Epithelial cell of esophagus (primary cell): ENCODE results near the gene ABI3.

ENCODE experiments used
- DNase-seq: peaks from one replicate; pipeline ENCODE4 v3.0.0; 2010; ENCODE audit warnings: low read depth
- H3K4me3 ChIP-seq: 2 replicates; pipeline ENCODE4 v1.5.1; 2011; ENCODE audit warnings: mild to moderate bottlenecking, low read length, control low read depth
- CTCF ChIP-seq: IDR thresholded peaks from 2 replicates; pipeline ENCODE4 v1.5.1; 2011; ENCODE audit warnings: low read depth, mild to moderate bottlenecking, low read length, control low read depth, inconsistent platforms; ENCODE audit not compliant: insufficient read depth; ENCODE audit errors: missing control alignments

ABI3 gene

GRCh38 chr17:49191917-49192741 is 18.4 kb upstream of the ABI3 start:
- peak; percentile 34 for TF ChIP-seq CTCF
- DNase-seq = peak; percentile 88
- peak overlapping the region; percentile 82 for H3K4me3 ChIP-seq

- DNase-seq = peak; percentile 65
These were observed 16.8 kb upstream of the ABI3 start for GRCh38 chr17:49193513-49194296.

GRCh38 chr17:49194297-49194607 is 16.3 kb upstream of the ABI3 start:
- no peak for TF ChIP-seq CTCF
- H3K4me3 ChIP-seq = no peak overlapping the region
- no peak for DNase-seq

More at GRCh38 chr17:49193513-49194296, 16.8 kb upstream of the ABI3 start:
- H3K4me3 ChIP-seq = peak overlapping the region; percentile 82
- no peak for TF ChIP-seq CTCF

GRCh38 chr17:49195751-49196150 is 14.8 kb upstream of the ABI3 start:
- no peak for DNase-seq
- no peak for TF ChIP-seq CTCF
- no peak overlapping the region for H3K4me3 ChIP-seq

GRCh38 chr17:49196520-49196919 is 14.0 kb upstream of the ABI3 start:
- H3K4me3 ChIP-seq = no peak overlapping the region
- TF ChIP-seq CTCF = no peak
- DNase-seq = no peak

- no peak for TF ChIP-seq CTCF
- peak; percentile 44 for DNase-seq
- no peak overlapping the region for H3K4me3 ChIP-seq
These were observed 13.0 kb upstream of the ABI3 start for GRCh38 chr17:49197346-49197998.
